Prostate gland (tissue), 2 donors: Measurements from ENCODE around the gene NEIL1. TPM values are rescaled to one million over a fixed set of nuclear protein-coding genes. Genes with fewer than 3 reads are reported as not detected.
"Not testable (repeated sequence)": the region's sequence is repeated elsewhere in the genome, so short reads cannot be mapped to it uniquely, and the experiment has no call there.

Source experiments
- DNase-seq: peaks from one replicate; pipeline ENCODE4 v3.0.0-alpha.2; 2019; ENCODE audit warnings: low spot score
- H3K27ac ChIP-seq, 2 donors: fragments of 200-600 bp; sonication (generic); 2 replicates each; pipeline ENCODE4 v1.5.1; 2017 to 2019
- H3K27me3 ChIP-seq: fragments of 200-600 bp; sonication (generic); replicated peaks from 2 replicates; pipeline ENCODE4 v1.5.1; 2019; ENCODE audit not compliant: insufficient read depth
- H3K36me3 ChIP-seq, 2 donors: fragments of 200-600 bp; sonication (generic); 1 replicate in 1 of 2; 2 replicates in 1 of 2; pipeline versions ENCODE4 v1.5.1 to v1.8.1; 2017 to 2019
- H3K4me1 ChIP-seq: fragments of 200-600 bp; sonication (generic); replicated peaks from 2 replicates; pipeline ENCODE4 v1.5.1; 2019
- H3K4me3 ChIP-seq, 2 donors: fragments of 200-600 bp; sonication (generic); 2 replicates each; pipeline ENCODE4 v1.5.1; 2017 to 2019
- H3K9me3 ChIP-seq: fragments of 200-600 bp; sonication (generic); 2 replicates; pipeline ENCODE4 v1.5.1; 2017
- CTCF ChIP-seq, 4 experiments: fragments of 200-600 bp in 2 of 4; fragments of 450-650 bp in 2 of 4; sonication (generic) in 2 of 4; IDR thresholded peaks; 1 replicate in 3 of 4; 2 replicates in 1 of 4; pipeline ENCODE4 v1.5.1; 2016 to 2019; ENCODE audit warnings: antibody characterized with exemption in 4 of 4, mild to moderate bottlenecking in 2 of 4, moderate library complexity in 2 of 4
- POLR2A ChIP-seq: fragments of 450-650 bp; IDR thresholded peaks from one replicate; pipeline ENCODE4 v1.6.1; 2016; ENCODE audit warnings: antibody characterized with exemption, mild to moderate bottlenecking
- POLR2AphosphoS5 ChIP-seq: sonication (generic); formaldehyde crosslinking; IDR thresholded peaks from one replicate; pipeline ENCODE4 v1.6.1; 2017; ENCODE audit warnings: antibody characterized with exemption
- WGBS: methylation state at CpG from one replicate; pipeline ENCODE4 v1.1.5; 2018; 5-methylcytosine and 5-hydroxymethylcytosine counted together
- intact Hi-C: fragments of 100-400 bp; cut with DNase I; formaldehyde crosslinking; loops from one replicate; pipeline ENCODE4 v1.14.2; 2022
- total RNA-seq, 2 donors: library from RNA; depleted of rRNA; stranded (reverse); fragments of >200 nt; gene quantifications; one replicate each; pipeline ENCODE4 v1.1.0, GENCODE V29; 2016

NEIL1 gene
- total RNA-seq, 2 donors from 2014 or later = 46.0 to 79.5 TPM

GRCh38 chr15:75306188-75306587 is 40.7 kb upstream of the NEIL1 start:
- no peaks in the 10 kb centered on the region for H3K4me1 ChIP-seq
- H3K4me3 ChIP-seq = no peak overlapping the region
- H3K27ac ChIP-seq = no peak overlapping the region
- WGBS = 65% methylated on average over 3 of the region's 3 CpGs
- intact Hi-C loops = no loop called here
- peaks cover 4% of the 10 kb centered on the region for H3K27me3 ChIP-seq
- TF ChIP-seq POLR2AphosphoS5 (no peak), CTCF (IDR thresholded peaks at IDR 0.05) (no peak), POLR2A (no peak)
- no peaks in the 10 kb centered on the region for H3K9me3 ChIP-seq
- H3K36me3 ChIP-seq = no peaks in the 10 kb centered on the region
- no peak for DNase-seq

GRCh38 chr15:75307778-75308390 is 39.0 kb upstream of the NEIL1 start:
- H3K9me3 ChIP-seq = no peaks in the 10 kb centered on the region
- DNase-seq = no peak
- no peaks in the 10 kb centered on the region for H3K36me3 ChIP-seq
- peaks cover 4% of the 10 kb centered on the region for H3K27me3 ChIP-seq
- WGBS = 33% methylated on average over 15 of the region's 15 CpGs
- H3K4me3 ChIP-seq = no peak overlapping the region
- no peak overlapping the region for H3K27ac ChIP-seq
- intact Hi-C loops = no loop called here
- TF ChIP-seq POLR2AphosphoS5 = no peak
- no peak for TF ChIP-seq POLR2A
- TF ChIP-seq CTCF (IDR thresholded peaks at IDR 0.05) = peak in 1 of 4 experiments; percentile 33
- H3K4me1 ChIP-seq = no peaks in the 10 kb centered on the region

- no peaks in the 10 kb centered on the region for H3K4me1 ChIP-seq
- no peak for TF ChIP-seq CTCF (IDR thresholded peaks at IDR 0.05)
- TF ChIP-seq POLR2AphosphoS5 = no peak
- no peak for TF ChIP-seq POLR2A
- intact Hi-C loops = no loop called here
- H3K9me3 ChIP-seq = no peaks in the 10 kb centered on the region
- peaks cover under 1% of the 10 kb centered on the region for H3K27me3 ChIP-seq
- no peak for DNase-seq
- no peak overlapping the region for H3K4me3 ChIP-seq
- H3K36me3 ChIP-seq = no peaks in the 10 kb centered on the region
- H3K27ac ChIP-seq = no peak overlapping the region
Observed at GRCh38 chr15:75309711-75310110, 37.1 kb upstream of the NEIL1 start.

GRCh38 chr15:75312548-75312947 is 34.3 kb upstream of the NEIL1 start:
- intact Hi-C loops = not testable (repeated sequence)

GRCh38 chr15:75313116-75313845 is 33.6 kb upstream of the NEIL1 start:
- intact Hi-C loops = no loop called here
- no peak for DNase-seq
- TF ChIP-seq CTCF (IDR thresholded peaks at IDR 0.05) (no peak), POLR2A (no peak), POLR2AphosphoS5 (no peak)
- Histone ChIP-seq H3K4me3 (no peak overlapping the region), H3K27ac (no peak overlapping the region), H3K36me3 (no peaks in the 10 kb centered on the region), H3K27me3 (no peaks in the 10 kb centered on the region), H3K9me3 (no peaks in the 10 kb centered on the region), H3K4me1 (no peaks in the 10 kb centered on the region)
- 83% methylated on average over 13 of the region's 13 CpGs for WGBS

More at GRCh38 chr15:75312548-75312947, 34.3 kb upstream of the NEIL1 start:
- WGBS = 93% methylated on average over 1 of the region's 1 CpG
- H3K4me1 ChIP-seq, H3K9me3 ChIP-seq, H3K4me3 ChIP-seq, H3K27ac ChIP-seq, DNase-seq, H3K36me3 ChIP-seq, H3K27me3 ChIP-seq: not testable (repeated sequence)
